NAMALWA (cell line): Measurements from ENCODE around the gene SMARCA2.
A peak's percentile ranks its signal among the peaks of the same experiment; 100 is the strongest.

Source experiments
- DNase-seq: peaks from one replicate; pipeline ENCODE4 v3.0.0-alpha.2; 2015; ENCODE audit warnings: low spot score

SMARCA2 gene

DNA sequence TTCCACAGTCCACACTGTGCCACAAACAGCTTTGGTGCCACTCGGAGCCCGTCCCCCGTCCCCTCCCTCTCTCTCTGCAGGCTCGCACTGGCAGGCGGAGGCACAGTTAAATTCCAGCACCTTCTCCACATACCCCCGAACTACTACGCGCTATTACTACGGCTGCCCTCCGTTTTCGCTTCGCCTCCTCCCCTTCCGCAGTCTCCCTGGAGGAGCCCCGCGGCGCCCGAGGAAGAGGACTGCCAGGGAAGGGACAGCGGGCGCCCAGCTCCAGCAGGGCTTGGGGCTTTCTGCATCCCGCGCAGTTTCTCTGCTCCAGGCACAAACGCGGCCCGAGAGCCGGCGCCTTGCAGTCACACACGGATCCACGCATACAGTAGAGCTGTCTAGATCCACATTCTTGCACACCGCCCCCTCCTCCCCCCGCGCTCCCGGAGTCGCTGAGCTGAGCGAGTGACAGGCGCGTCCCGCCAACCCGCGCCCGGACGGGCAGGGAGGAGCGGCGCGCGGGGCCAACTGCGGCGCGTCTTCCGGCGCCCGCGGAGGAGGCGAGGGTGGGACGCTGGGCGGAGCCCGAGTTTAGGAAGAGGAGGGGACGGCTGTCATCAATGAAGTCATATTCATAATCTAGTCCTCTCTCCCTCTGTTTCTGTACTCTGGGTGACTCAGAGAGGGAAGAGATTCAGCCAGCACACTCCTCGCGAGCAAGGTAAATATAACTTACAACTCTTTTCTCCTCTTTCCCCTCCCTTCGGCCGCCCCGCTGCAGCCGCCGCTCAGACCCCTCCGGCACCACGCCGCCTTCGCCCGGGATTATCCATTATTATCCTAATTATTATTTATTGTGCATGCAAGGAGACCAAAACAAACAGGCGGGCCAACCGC, at the start of gene SMARCA2:
Gene SMARCA2, plus strand, starts transcription at position 652 of the 885 bp plus-strand sequence. CDS start 13,676 bp downstream, outside the sequence.
- peak; percentile 97 for DNase-seq

DNA sequence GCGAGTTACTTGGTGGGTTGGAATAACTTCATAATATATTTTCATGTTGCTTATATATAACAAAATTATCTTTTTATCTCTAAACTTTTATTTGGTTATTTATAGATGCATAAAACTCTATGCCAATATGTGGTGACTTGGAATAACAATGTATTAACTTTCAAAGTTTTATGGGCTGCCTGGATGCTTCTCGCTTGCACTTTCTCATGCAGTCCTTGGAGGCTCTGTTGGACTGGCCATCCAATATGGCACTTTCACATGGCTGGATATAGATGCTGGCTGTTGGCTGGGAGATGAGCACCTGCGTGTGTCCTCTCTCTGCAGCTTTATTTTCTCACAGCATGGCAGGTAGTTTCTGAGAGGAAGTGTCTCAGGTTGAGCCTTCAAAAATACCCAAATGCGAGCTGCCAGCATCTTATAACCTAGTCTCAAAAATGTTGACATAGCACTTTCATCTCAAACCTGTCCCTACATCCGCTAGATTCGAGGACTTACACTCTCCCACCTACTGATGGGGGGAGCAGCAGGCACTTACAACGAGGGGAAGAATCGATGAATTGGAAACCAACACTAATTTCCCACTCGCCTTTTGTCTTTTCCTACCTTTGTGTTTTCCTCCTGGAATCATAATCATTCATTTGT, 48.3 kb upstream of the SMARCA2 start:
- no peak for DNase-seq

DNA sequence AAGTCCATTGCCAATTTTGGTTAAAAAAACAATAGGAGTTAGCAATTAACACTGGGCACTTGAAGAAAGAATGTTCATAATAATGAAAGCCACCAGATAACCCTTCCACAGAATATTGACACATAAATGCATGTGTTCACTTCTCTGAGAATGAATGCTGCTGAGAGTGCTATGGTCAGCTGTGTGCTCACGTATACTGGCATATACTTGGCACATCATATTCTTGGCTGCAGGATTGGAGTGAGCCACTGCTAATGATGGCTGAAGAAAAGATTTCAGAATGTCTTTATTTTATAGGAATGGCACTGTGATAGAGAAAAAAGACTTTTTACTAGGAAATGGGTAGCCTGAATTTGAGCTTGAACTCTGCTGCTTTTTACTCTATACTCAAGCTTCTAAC, 46.0 kb upstream of the SMARCA2 start:
- no peak for DNase-seq

DNA sequence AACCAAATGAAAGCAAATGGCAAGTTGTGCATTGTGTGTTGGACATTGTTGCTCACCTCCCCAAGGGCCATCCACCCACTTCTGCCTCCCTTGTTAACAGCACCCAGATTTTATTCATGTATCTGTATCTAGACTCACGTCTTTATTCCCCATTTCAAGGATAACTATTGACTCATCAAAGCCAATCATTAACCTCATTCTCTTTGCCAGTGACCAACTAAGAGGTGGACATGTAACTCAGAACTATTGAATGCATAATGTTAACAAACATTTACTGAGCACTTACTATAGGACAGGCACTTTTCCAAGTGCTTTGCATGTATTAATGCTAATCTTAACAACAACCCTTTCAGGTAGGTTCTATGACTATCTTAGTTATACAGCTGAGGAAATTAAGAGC, 45.2 kb upstream of the SMARCA2 start:
- no peak for DNase-seq

DNA sequence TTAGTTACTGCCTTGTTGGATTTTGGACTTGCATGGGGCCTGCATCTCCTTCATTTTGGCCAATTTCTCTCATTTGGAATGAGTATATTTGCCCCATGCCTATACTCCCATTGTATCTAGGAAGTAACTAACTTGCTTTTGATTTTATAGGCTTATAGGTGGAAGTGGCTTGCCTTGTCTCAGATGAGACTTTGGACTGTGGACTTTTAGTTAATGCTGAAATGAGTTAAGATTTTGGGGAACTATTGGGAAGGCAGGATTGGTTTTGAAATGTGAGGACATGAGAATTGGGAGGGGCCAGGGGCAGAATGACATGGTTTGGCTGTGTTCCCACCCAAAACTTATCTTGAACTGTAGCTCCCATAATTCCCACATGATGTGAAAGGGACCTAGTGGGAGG, 42.5 kb upstream of the SMARCA2 start:
- DNase-seq = no peak

DNA sequence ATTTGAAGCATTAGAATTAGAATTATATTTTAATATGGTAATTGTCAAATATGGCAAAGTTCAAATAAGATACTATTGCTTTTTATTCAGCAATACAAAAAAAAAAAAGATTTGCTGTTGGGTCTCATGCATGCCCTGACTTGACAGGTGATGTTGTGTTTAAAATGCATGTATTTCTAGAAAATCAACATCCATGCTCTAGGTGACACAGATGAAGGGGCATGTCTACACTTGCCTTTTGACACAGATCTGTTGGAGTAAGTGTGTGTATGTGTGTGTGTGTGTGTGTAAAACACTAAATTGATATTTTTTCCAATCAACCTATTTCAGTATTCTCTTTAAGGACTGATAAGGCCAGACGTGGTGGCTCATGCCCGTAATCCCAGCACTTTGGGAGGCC, 38.1 kb upstream of the SMARCA2 start:
- no peak for DNase-seq

DNA sequence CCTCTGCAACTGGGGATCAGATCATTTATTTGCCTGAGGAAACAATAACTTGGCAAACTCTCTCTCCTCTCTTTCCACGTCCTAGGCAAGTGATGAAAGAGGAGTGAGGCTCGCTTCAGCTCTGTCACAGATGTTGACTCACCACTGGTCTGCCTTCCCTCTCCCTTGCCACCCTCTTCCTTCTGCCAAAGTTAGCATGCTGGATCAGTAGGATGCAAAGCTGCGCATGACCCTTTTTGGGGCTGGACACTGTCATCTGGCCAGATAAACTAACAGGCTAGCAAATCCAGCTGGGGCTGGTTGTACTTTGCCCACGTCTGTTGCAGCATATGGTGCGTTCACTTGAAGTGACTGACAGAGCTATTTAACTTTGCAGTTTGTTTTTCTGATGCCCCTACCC, 36.2 kb upstream of the SMARCA2 start:
- no peak for DNase-seq

DNA sequence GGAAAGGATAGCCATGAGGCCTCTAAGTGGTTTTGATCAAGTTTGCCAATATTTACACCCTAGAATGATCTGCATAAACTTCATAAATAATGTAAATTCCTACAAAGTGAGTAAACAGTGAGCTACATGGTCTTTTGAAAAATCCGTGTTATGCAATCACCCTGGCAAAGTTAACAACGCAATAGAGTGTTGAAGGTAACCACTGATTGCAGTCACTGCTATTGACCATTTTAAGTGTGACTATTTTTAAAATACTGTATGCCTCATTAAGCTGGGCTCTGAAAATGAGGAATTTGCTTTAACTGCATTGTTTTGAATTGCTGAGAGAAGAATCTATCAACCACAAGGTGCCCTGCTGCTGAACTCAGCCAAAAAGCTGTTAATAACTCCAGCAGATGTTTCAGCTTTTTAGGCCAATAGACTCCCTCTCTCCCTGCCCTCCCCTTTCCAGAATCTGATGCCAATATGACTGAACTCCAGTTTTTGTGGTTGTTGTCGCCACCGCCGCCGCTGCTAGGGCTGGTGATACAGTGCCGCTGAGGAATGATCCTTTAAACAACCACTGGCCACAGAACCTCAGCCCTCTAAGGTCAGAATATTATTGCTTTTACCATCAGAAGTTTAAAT, 35.3 kb upstream of the SMARCA2 start:
- no peak for DNase-seq

DNA sequence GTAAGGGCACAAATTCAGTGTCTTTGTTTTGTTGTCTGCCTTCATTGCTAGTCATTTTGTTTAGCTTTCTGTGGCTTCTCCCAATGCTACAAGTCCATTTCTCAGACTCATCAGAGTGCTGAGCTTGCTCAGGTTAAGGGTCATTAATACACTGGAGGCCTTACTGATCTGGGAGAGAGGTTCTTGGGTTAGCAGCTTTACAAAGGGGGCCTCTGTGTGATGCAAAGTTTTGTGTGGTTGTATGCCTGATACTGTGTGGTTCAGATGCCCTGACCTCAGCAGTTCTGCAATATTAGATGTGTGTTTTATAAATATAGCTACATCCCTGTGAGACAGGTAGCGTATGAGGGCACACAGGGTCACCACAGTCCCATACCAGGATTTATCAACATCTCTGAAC, 34.8 kb upstream of the SMARCA2 start:
- no peak for DNase-seq

DNA sequence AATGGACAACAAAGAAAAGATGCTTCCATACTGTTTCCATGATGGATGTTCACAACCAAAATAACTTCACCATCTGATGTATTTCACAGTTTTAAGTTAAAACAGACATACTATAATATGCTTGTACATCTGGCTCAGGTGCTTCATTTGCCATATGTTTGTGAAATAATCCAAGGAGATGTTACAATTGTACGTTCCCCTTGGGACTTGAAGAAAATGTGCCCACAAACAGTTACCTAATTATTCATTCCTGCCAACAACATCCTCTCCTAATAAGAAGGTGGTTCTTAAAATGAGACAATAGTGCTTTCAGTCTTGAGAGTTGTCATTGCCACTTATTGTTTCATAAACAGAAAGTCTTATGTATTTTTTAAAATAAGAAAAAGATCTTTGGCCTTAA, 33.1 kb upstream of the SMARCA2 start:
- DNase-seq = no peak

DNA sequence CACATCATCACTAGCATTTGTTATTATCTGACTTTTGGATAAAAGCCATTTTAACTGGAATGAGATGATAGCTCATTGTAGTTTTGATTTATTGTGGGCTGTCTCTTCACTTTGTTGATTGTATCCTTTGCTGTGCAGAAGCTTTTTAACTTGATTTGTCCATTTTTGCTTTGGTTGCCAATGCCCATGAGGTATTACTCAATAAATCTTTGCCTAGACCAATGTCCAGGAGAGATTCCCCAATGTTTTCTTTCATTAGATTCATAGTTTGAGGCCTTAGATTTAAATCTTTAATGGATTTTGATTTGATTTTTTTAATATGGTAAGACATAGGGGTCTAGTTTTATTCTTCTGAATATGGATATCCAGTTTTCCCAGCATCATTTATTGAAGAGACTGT, 28.8 kb upstream of the SMARCA2 start:
- DNase-seq = no peak

DNA sequence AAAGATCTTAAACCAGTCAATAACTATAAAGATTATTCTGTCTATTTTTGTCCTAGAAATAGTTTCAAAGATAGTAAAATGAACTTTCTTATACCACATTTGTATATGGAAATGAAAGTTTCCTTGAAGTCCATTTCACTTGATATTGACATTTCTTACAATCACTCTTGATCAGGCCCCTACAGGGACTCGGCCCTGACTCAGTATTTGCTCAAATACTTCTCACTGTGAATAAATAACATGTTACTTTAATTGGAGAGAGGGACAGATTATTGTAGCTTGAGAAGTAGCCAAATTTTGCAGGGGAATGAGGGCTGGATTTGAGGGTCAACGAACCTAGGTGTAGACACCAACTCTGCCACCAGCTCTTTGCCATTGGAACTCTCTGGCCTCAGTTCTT, 25.6 kb upstream of the SMARCA2 start:
- DNase-seq = no peak

DNA sequence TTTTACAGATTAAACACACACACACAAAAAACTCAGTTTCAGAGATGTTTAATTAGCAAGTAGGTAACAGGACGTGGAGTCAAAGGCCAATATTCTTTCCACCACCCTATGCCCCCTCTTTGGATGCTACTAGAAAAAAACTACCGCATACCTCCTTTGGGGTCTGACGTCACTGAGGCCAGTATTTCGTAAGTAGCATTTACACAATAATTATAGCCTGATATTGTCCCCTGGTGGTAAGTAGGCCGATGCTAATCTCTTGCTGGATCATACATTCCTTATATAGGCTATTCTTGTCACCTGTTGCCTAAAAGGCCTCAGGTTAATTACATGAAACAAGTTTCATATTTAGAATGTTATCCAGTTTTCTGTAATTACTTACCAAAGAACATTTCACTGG, 21.0 kb upstream of the SMARCA2 start:
- DNase-seq = no peak

DNA sequence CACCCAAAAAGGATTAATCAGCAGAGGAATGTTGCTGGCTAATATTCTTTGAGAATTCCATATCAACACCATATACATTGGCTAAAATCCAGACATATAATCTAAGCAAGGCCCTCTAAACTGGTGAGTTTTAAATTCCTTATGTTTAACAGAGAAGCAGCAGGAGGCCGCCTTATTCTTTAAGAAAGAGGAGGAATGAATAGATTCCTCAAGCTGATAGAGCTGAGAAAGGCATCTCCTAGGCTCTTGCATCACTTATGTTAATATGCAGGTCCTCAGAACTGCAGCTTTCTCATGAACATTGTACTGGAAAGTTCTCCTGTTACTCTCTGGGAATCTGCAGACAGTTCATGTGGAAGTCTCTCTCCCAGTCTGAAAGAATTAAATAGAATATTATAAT, 20.1 kb upstream of the SMARCA2 start:
- no peak for DNase-seq

DNA sequence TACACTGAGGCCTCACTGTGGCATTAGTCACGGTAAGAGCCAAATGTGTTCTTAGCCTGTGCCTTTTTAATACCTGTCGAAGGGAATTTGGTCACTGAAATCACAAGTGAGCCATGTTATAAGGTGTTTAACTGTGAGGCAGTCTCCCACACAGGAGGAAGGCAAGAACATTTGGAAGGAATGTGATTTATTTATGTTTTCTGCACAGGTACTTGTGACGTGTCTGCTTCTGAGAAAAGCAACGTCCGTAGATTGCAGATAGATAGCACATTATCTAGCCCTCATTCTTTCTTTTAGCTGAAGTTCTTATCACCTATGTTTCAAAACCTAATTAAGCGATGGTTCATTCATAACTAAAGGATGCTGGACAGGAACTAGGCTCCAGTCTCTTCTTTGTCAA, 19.0 kb upstream of the SMARCA2 start:
- no peak for DNase-seq

DNA sequence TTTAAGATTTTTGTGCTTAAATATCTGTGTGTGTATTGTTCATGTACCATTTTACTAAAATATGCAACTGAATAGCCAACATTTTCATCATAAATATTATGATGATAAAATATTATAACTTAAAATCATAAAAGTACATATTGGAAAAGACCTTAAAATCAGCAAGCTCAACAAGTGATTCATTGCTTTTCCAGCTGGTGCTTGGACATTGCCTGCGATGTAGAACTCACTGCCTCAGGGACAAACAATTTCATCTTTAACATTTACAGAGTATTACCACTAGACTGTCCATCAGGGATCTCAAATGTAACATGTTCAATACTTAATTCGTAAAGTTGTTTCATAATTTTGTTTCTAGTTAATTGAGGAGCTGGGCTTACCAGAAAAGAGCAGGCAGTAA, 17.5 kb upstream of the SMARCA2 start:
- no peak for DNase-seq

DNA sequence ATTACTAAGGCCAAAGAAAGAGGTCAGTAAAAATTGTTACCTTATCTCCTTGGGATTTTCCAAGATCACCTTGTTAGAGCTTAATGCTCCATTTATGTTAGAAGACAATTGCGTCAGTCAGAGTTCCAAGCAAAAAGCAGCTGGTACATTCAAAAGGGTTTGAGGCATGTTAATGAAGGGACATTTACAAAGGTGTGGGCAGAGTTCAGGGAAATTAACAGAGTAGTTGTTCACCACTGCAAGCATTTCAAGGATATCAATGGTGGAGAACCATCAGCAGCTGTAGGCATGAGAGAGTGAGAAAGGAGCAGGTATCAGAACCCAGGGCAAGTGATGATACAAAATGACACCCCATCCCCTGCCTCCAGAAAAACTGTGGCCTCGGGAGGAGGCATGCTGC, 17.0 kb upstream of the SMARCA2 start:
- no peak for DNase-seq

DNA sequence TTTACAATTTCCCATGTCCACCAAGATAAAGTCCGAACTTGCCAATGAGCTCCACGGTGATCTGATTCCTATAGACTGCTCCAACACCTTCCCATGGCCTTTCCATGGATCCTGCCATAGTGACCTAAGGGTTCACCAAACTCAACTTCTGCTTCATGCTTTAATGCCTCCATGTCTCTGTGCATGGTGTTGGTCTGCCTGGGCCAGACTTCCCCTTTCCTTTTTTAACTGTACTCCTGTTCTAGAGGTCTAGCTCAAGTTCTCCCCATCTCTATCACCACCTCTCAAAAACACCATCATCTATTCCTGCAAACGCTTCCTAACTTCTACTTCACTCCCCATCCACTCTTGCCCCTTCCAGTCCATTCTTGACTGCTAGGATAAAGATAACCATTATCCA, 14.8 kb upstream of the SMARCA2 start:
- no peak for DNase-seq

DNA sequence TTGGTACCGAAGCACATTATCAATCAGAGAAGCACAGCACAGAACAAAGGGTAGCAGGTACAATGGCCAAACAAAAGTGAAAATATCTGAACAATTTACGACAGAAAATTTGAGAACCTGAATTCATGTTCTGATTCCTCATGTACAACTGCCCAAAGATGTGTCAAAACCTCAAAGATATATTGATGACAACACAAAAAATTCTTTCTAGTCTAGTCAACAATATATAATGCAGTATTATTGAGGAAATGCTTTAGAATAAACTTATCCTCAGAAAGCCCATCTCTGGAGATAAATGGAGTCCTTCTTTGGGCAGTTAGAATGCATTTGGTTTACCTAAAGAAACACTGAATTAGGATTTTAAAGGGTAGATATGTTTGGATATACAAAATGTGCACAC, 6.8 kb upstream of the SMARCA2 start:
- DNase-seq = no peak

DNA sequence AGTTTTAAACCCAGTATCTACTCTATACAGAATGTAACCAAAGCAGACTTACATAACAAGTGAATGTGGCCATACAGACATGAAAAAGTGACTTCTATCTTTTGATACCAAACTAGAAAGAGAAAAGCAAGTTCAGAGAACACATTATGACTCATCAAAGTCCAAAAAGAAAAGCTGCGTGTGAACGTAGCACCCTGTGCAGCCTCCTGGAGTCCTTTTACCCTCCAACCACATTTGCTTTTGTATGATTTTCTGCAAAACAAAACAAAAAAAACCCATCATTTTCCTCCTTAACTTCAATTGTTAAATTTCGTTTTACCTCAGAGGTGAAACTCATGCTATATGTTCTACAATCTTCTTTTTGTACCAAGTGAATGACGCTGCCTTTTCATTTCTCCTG, 2.8 kb upstream of the SMARCA2 start:
- DNase-seq = no peak

DNA sequence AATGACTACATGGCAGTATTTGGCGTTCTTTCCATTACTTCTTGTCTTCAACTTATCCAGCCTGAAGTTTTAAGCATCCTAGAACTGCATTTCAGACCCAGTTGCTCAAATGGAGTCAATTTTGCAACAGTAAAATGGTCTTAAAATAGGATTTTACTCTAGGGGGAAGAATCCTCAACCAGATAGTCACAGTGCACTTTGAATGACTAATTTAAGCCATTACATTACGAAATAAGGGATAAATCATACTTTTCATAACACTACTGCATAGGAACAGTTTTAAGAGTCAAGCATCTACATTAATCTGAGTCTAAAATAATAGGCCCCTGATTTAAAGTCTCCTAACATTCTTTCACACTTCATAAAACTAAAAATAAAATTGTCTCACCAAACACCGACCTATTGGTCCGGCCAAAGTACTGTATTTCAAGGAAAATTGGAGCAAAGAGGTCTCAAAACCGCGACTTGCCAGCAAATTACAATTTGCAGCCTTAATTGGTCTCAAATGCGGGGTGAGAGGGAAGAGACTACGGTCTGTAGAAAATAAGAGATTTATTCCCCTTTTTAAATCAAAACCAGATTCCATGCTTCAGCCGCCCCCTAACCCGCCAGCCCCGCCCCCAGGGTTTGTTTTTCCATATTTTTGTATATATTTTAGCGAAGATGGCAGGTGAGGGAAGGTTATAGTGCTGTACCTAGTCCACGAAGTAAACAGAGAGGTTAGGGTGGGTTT, 1.2 kb upstream of the SMARCA2 start:
- no peak for DNase-seq

DNA sequence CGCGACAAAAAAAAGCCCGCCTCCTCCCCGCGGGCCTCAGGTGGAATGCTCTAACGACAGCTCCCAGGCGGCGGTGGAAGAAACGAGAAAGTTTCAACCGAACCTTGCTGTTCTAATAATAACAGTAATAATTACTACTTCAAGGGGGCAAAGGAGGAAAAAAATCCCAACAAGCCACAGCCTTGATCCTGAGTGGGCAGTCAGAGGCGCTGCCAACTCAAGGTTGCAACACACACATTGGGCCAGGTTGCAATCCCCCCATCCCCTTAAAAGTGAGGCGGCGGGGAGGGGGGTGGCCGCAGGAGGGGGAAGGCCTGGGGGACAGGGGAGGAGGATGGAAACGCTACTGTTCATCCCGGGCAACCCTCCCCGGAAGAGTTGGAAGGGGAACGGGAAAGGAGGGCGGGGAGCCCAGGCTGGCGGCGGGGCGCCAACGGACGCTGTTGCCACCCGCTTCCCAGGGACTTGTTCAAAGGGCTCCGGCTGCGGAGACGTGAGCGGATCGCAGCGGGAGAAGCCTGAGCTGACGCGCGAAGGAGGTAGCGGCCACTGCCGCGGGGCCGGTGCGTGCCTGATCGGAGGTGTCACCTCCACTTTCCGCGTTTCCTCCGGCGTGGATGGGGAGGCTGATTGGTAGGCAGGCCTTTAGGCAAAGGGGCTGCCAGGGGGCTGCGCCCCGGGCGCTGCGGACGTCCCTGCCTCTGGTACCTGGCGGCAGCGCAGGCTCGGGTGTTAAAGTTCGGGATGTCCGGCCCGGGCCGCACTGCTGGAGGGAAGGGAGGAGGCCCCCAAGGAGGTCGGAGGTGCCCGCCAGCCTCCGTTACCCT, 647 bp downstream of the SMARCA2 start:
- DNase-seq = peak; percentile 60
